ENCODE data around the gene PDE4DIP.
"Not testable (repeated sequence)": the region's sequence is repeated elsewhere in the genome, so short reads cannot be mapped to it uniquely, and the experiment has no call there.

The PDE4DIP gene

DNA sequence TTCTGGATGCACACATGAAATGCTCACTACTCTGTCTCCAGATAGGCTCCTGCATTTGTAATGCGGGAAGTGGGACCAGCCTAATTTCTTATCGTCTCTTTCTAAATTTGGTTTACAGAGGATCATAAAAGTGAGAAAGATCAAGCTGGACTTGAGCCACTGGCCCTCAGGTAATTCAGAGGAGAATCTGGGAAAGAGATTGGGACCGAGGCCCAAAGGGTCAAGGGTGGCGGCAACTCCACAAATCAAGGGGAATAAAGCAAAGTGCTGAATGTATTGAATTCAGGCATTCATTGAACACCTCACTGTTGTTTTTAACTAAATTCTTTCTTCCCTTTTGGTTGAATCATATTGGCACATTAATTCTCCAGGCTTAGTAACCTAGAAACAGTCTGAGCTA, 164.1 kb downstream of the PDE4DIP start:
- not testable (repeated sequence) for H3K4me3 ChIP-seq (replicated peaks; ENCODE audit: low read depth, low read length); DNase-seq (ENCODE audit: extremely low read depth, low read depth)

GRCh38 chr1:149008769-149009168, 164.5 kb downstream of the PDE4DIP start:
- H3K4me3 ChIP-seq (replicated peaks; ENCODE audit: low read depth, low read length); DNase-seq (ENCODE audit: extremely low read depth, low read depth): not testable (repeated sequence)

DNA sequence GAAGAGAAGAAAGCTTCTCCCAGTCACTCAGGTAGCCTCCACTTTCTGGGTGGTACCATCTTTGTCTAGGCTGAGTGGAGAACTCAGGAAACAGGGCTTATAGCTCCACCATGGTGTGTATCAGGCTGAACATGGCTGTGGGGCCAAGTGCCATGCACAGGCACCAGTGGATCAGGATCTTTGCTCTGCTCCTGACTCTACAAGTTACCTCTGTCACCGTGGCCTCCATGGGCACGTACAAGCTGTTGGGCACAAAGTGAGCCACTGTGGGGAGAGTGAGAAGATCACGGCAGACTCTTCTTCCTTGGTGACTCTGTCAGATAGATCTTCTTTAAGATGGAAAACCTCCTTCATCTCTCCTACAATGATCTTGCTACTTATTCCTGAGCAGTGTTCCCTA, 165.5 kb downstream of the PDE4DIP start:
- H3K4me3 ChIP-seq (replicated peaks; ENCODE audit: low read depth, low read length); DNase-seq (ENCODE audit: extremely low read depth, low read depth): not testable (repeated sequence)

- DNase-seq (ENCODE audit: extremely low read depth, low read depth); H3K4me3 ChIP-seq (replicated peaks; ENCODE audit: low read depth, low read length): not testable (repeated sequence)
These were observed 168.4 kb downstream of the PDE4DIP start for GRCh38 chr1:149012599-149012998.

- H3K4me3 ChIP-seq (replicated peaks; ENCODE audit: low read depth, low read length); DNase-seq (ENCODE audit: extremely low read depth, low read depth): not testable (repeated sequence)
These were observed 169.3 kb downstream of the PDE4DIP start for GRCh38 chr1:149013513-149013912.

- DNase-seq (ENCODE audit: extremely low read depth, low read depth); H3K4me3 ChIP-seq (replicated peaks; ENCODE audit: low read depth, low read length): not testable (repeated sequence)
These were observed 171.3 kb downstream of the PDE4DIP start for GRCh38 chr1:149015522-149015921.

- H3K4me3 ChIP-seq (replicated peaks; ENCODE audit: low read depth, low read length); DNase-seq (ENCODE audit: extremely low read depth, low read depth): not testable (repeated sequence)
These were observed 172.4 kb downstream of the PDE4DIP start for GRCh38 chr1:149016626-149017025.

DNA sequence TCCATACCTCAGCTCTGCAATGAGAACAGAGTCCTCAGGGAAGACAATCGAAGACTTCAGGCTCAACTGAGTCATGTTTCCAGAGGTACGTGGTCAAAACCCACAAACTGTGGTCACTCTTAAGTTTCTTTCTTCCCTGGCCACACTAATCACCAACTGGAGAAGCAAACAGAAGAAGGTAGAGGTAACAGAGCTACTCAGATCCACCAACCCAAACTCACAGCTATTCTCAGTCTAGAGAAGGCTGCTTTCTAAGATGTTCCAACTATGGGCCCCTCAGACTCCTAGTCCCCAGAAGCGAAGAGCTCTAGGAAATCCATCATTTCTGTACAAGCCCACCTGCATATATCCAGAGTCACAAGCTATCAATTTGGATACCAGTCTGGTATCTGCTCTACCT, 174.3 kb downstream of the PDE4DIP start:
- not testable (repeated sequence) for DNase-seq (ENCODE audit: extremely low read depth, low read depth); H3K4me3 ChIP-seq (replicated peaks; ENCODE audit: low read depth, low read length)

- not testable (repeated sequence) for DNase-seq (ENCODE audit: extremely low read depth, low read depth); H3K4me3 ChIP-seq (replicated peaks; ENCODE audit: low read depth, low read length)
These were observed 180.1 kb downstream of the PDE4DIP start for GRCh38 chr1:149024327-149024726.

DNA sequence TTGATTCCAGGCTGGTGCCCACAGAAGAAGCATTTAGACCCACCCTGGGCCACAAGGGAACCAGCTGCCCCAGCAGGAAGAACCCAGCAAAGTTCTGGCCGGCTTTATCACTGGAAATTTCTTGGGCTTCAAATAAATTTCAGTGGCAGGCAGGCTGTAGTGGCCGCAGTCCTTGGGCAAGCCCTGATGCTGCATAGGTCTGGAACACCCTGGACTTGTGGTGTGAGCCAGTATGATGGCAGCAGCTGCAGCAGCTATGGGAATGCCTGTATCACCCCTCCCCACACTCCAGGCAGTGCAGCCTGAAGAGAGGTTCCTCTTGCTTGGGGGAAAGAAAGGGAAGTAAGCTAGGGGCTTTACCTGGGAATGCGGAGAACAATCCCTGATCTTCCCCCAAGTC, 189.7 kb downstream of the PDE4DIP start:
- DNase-seq (ENCODE audit: extremely low read depth, low read depth); H3K4me3 ChIP-seq (replicated peaks; ENCODE audit: low read depth, low read length): not testable (repeated sequence)

- DNase-seq (ENCODE audit: extremely low read depth, low read depth); H3K4me3 ChIP-seq (replicated peaks; ENCODE audit: low read depth, low read length): not testable (repeated sequence)
These were observed 198.8 kb downstream of the PDE4DIP start for GRCh38 chr1:149043056-149043455.

- not testable (repeated sequence) for DNase-seq (ENCODE audit: extremely low read depth, low read depth); H3K4me3 ChIP-seq (replicated peaks; ENCODE audit: low read depth, low read length)
These were observed 220.4 kb downstream of the PDE4DIP start for GRCh38 chr1:149064611-149065010.

DNA sequence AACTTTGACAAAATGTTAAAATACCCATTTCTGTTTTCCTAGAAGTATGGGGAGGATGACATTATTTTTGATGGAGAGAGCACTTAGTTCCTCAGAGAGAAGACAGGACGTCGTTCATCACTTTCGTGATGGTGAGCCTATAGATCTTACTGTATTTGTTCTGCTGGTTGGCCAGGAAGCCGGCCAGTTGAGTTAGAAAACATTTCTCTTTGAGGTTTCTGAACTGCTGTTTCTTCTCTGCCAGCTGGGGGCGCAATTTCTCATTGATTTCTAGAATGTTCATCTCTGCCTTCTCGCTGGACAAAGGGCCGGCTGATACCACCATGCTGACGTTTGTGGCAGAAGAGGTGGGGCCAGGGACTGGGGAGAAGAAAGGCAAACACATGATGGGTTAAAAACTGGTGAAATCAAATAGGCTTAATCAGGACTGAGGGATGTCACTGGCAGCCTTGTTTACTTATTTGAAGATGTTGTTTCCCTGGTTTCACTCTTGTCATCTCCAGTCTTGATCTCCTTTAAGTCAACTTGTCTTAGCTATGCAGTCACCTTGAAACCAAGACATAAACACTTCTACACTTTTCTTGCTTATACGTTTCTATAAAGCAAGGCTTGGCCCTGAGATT, 231.4 kb downstream of the PDE4DIP start:
- not testable (repeated sequence) for DNase-seq (ENCODE audit: extremely low read depth, low read depth); H3K4me3 ChIP-seq (replicated peaks; ENCODE audit: low read depth, low read length)

All from HFF-Myc (cell line).